ENCODE data around the gene LECT2. TPM values are rescaled to one million over a fixed set of nuclear protein-coding genes. Genes with fewer than 3 reads are reported as not detected.
A peak's percentile ranks its signal among the peaks of the same experiment; 100 is the strongest.

The LECT2 gene
- total and polyA plus RNA-seq, 5 donors, result not detected

DNA sequence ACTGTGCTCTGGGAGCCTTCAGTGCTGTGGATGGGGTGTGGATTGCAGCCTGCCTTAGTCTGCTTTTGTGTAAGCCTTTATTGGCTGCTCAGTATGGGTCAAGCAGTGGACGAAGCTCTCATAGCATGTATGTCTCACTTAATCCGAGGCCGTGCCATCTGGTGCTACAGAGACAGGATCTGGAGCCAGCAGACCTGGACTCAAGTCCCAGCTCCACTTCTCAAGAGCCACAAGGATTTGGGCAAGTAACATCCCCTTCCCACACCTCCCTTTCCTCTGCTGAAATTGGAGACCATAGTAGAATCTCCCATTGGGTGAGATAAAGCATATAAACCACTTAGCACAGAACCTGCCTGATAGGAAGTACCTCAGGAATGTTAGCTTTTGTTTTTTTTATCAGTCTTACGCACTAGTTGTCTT lies 23.4 kb upstream of the LECT2 start:
- 73% methylated on average over 4 of the region's 4 CpGs for WGBS
- H3K4me1 ChIP-seq (ENCODE audit: control insufficient read depth, insufficient read depth, low read length), result no peaks in the 10 kb centered on the region
- H3K27ac ChIP-seq (ENCODE audit: low read length), result no peak overlapping the region
- H3K4me3 ChIP-seq (ENCODE audit: low read length), result no peak overlapping the region
- intact Hi-C loops (cut with DNase I), result no loop called here
- no peaks in the 10 kb centered on the region for H3K27me3 ChIP-seq (ENCODE audit: control insufficient read depth, insufficient read depth)
- ATAC-seq (no peak), DNase-seq (no peak)
- no peaks in the 10 kb centered on the region for H3K9me3 ChIP-seq (ENCODE audit: control insufficient read depth, low read length)

DNA sequence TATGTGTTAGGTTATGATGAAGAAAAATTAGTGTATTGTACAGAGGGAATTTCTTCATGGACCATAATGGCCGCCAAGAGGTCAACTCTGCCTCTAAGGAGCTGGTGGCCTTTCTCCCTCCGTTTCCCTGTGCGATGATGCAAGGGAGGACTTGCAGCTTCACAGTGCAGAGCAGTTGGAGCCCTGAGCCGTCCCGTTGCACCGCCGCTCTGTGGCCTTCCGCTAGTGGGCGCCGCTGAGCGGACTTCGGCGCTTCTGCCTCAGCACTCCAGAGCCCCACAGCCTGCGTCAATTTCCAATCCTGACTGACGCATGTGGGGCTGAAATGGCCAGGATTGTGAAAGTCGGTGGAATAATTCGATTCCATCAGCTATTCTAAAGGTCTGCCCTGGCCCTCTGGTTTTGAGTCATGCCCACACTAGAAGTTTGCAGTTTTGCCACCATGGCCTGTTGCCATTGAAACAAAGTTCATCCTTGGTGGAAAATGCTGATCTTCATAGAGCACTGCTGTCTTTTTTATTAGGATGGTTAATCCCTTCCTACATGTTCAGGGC lies 22.7 kb upstream of the LECT2 start:
- intact Hi-C loops (cut with DNase I), result no loop called here
- H3K4me3 ChIP-seq (ENCODE audit: low read length), result no peak overlapping the region
- H3K4me1 ChIP-seq (ENCODE audit: control insufficient read depth, insufficient read depth, low read length), result no peaks in the 10 kb centered on the region
- 52% methylated on average over 17 of the region's 17 CpGs for WGBS
- no peaks in the 10 kb centered on the region for H3K9me3 ChIP-seq (ENCODE audit: control insufficient read depth, low read length)
- no peak overlapping the region for H3K27ac ChIP-seq (ENCODE audit: low read length)
- no peaks in the 10 kb centered on the region for H3K27me3 ChIP-seq (ENCODE audit: control insufficient read depth, insufficient read depth)
- DNase-seq (peak; percentile 69 to 90 (median 85)), ATAC-seq (peak; percentile 89 to 96)

DNA sequence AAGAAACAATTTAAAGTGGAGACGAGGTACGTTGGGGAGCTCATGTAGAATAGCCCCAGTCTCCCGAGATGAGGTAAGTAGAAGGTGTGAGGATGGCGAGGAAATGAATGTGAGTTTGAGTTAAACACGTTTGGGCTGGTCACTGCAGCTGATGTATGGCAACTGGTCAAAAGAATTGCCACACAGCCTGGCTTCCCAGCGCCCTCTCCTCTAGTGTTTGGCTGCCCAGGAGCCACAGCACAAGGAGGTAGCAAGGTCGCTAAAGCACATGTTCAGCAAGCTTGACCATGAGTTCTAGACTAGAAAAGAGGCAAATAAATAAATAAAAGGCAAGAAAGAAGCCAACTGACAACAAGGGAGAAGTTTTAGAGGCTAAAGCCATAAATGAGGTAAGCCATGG lies 21.4 kb upstream of the LECT2 start:
- ATAC-seq, result no peak
- Histone ChIP-seq H3K27me3 (ENCODE audit: control insufficient read depth, insufficient read depth) (no peaks in the 10 kb centered on the region), H3K4me3 (ENCODE audit: low read length) (no peak overlapping the region), H3K4me1 (ENCODE audit: control insufficient read depth, insufficient read depth, low read length) (no peaks in the 10 kb centered on the region), H3K27ac (ENCODE audit: low read length) (no peak overlapping the region), H3K9me3 (ENCODE audit: control insufficient read depth, low read length) (no peaks in the 10 kb centered on the region)
- DNase-seq, result no peak
- intact Hi-C loops (cut with DNase I), result no loop called here
- 95% methylated on average over 7 of the region's 7 CpGs for WGBS

DNA sequence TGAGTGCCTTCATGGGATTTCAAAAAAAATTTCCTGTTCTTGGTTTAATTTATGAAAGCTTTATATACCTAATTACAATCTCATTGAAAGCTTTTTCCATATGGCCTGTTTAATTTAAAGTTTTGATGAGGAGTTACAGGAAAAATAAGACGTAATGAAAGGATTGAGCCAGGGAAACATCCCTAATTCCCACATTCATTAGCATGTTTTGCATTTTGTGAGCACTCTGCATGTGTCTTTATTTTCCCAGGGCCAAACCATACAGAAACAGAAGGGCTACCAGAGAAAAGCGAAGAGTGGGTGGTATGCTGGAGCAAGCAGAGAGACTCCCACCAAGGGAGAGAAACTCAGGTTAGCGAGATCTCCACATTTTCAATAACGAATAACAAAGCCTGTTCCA lies 20.3 kb upstream of the LECT2 start:
- Histone ChIP-seq H3K27ac (ENCODE audit: low read length) (no peak overlapping the region), H3K9me3 (ENCODE audit: control insufficient read depth, low read length) (no peaks in the 10 kb centered on the region), H3K4me3 (ENCODE audit: low read length) (no peak overlapping the region), H3K27me3 (ENCODE audit: control insufficient read depth, insufficient read depth) (no peaks in the 10 kb centered on the region), H3K4me1 (ENCODE audit: control insufficient read depth, insufficient read depth, low read length) (no peaks in the 10 kb centered on the region)
- DNase-seq (no peak), ATAC-seq (no peak)
- intact Hi-C loops (cut with DNase I), result no loop called here
- 95% methylated on average over 4 of the region's 4 CpGs for WGBS

DNA sequence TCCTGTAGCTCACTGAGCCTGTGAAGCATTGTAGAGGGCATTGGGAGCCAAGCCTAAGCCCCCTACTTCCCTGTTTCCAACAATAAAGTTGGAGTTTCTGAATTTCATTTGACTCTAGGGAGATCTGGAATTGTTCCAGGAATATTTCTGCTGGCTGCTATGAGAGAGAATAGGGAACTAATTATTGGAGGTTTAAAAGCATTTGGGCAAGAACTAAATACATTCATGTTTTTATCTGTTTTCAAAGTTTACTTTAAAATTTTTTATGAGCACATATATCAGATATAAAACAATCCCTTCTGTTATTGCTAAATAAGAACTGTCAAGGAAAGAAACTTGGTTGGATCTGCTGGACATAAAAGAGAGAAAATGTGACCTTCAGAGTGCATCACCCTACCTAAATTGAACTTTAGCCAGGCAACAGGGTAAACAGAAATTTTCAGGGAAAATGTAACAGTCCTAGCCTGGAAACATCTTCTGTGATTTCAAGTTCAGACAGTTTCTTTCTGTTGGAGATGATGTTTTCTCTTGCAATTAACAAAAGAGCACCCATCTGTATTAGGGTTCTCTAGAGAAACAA lies 19.3 kb upstream of the LECT2 start:
- intact Hi-C loops (cut with DNase I), result no loop called here
- Histone ChIP-seq H3K9me3 (ENCODE audit: control insufficient read depth, low read length) (no peaks in the 10 kb centered on the region), H3K4me1 (ENCODE audit: control insufficient read depth, insufficient read depth, low read length) (no peaks in the 10 kb centered on the region), H3K27me3 (ENCODE audit: control insufficient read depth, insufficient read depth) (no peaks in the 10 kb centered on the region), H3K27ac (ENCODE audit: low read length) (no peak overlapping the region), H3K4me3 (ENCODE audit: low read length) (no peak overlapping the region)
- ATAC-seq (no peak), DNase-seq (peak in 1 of 3 donors; percentile 32)

DNA sequence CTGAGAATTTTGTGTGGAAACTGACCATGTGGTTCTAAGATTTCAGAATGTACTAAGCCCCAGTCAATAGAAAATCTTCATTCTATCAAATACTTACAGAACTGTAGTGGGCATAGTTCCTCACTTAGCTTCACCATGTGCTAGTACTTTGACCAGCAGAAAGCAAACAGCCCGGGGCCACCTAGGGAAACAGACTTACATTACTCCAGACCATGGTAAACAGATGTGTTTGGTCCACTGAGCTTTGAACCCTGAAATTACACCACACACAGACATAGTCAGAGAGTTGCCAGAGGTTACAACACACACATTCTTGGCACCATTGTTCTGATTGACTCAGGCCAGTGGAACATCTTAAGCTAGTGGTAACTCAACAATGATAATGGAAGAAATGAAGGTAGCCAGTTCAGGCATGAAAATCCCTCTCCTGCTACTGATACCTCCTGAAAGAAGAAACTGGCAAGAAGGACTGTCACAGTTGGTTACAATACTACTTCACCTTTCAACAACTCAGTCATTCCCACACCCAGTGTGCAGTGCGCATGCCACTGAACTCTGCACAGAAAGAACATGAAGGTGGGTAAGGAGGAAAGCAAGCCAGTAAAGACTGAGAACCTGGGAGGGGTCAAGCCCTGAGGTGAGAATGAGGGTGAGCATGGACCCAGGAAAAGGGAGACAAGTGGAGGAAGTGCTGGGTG lies 18.7 kb upstream of the LECT2 start:
- intact Hi-C loops (cut with DNase I), result no loop called here
- Histone ChIP-seq H3K27ac (ENCODE audit: low read length) (no peak overlapping the region), H3K4me3 (ENCODE audit: low read length) (no peak overlapping the region), H3K27me3 (ENCODE audit: control insufficient read depth, insufficient read depth) (no peaks in the 10 kb centered on the region), H3K9me3 (ENCODE audit: control insufficient read depth, low read length) (no peaks in the 10 kb centered on the region), H3K4me1 (ENCODE audit: control insufficient read depth, insufficient read depth, low read length) (no peaks in the 10 kb centered on the region)
- ATAC-seq (peak; percentile 48 to 55), DNase-seq (peak in 1 of 3 donors; percentile 22)
- WGBS, result 85% methylated on average over 2 of the region's 2 CpGs

DNA sequence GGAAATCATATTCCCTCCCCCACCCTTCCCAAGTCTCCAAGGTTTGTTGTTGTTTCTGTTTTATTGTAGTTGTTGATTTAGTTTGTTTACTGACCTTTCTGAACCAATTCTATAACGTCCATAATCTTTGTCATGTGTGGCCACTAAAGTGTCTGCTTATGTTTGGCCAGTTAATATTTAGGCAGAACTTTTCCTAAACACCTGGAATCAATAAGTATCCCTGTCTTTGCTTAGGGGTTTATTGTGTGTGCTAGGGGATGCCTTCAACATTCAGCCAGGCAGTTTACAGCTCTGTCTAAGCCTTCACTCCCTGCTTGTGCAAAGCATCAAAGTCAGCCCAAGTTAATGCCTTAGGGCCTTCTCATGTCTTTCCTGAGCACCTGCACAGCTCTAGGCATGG lies 16.9 kb upstream of the LECT2 start:
- Histone ChIP-seq H3K27ac (ENCODE audit: low read length) (no peak overlapping the region), H3K27me3 (ENCODE audit: control insufficient read depth, insufficient read depth) (no peaks in the 10 kb centered on the region), H3K9me3 (ENCODE audit: control insufficient read depth, low read length) (no peaks in the 10 kb centered on the region), H3K4me1 (ENCODE audit: control insufficient read depth, insufficient read depth, low read length) (no peaks in the 10 kb centered on the region), H3K4me3 (ENCODE audit: low read length) (no peak overlapping the region)
- DNase-seq (no peak), ATAC-seq (no peak)
- WGBS, result 37% methylated on average over 1 of the region's 1 CpG
- intact Hi-C loops (cut with DNase I), result no loop called here

DNA sequence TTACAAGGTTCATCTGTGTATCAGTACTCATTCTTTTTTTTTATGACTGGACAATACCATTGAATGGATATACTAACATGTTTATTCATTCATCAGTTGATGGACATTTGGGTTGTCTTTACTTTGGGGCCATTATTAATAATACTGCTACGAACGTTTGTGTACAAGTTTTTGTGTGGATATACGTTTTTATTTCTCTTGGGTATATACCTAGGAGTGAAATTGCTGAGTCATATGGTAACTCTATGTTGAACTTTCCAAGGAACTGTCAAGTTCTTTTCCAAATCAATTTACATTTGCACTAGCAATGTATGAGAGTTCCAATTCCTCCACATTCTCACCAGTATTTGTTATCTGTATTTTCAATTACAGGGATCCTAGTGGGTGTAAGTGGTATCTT lies 12.0 kb upstream of the LECT2 start:
- ATAC-seq, result no peak
- 79% methylated on average over 3 of the region's 3 CpGs for WGBS
- H3K27ac ChIP-seq (ENCODE audit: low read length), result no peak overlapping the region

DNA sequence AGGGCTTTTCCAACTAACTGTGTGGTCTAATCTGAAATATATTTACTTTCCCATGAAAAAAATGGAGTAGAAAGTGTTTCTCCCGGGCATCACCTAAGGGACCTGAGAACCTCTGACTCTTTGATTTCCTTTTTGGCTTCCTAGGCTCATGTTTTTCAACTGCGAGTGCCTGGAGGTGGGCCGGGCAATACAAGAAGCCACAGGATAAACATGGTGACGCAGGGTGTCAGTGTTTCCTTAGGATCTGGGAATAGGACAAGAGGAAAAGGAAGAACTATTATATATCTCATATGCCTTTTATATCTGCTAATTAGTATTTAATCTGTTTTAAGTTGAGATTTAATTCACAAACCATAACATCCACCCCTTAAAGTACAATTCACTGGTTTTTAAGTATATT lies 11.4 kb upstream of the LECT2 start:
- H3K27me3 ChIP-seq (ENCODE audit: control insufficient read depth, insufficient read depth), result no peaks in the 10 kb centered on the region
- H3K27ac ChIP-seq (ENCODE audit: low read length), result no peak overlapping the region
- no peak for ATAC-seq
- peaks cover 1% of the 10 kb centered on the region for H3K4me1 ChIP-seq (ENCODE audit: control insufficient read depth, insufficient read depth, low read length)
- H3K9me3 ChIP-seq (ENCODE audit: control insufficient read depth, low read length), result no peaks in the 10 kb centered on the region
- no peak overlapping the region for H3K4me3 ChIP-seq (ENCODE audit: low read length)
- DNase-seq, result no peak
- intact Hi-C loops (cut with DNase I), result no loop called here
- 60% methylated on average over 4 of the region's 4 CpGs for WGBS

More for the DNA sequence above, 12.0 kb upstream of the LECT2 start:
- Histone ChIP-seq H3K4me1 (ENCODE audit: control insufficient read depth, insufficient read depth, low read length) (peaks cover 1% of the 10 kb centered on the region), H3K9me3 (ENCODE audit: control insufficient read depth, low read length) (no peaks in the 10 kb centered on the region), H3K4me3 (ENCODE audit: low read length) (no peak overlapping the region), H3K27me3 (ENCODE audit: control insufficient read depth, insufficient read depth) (no peaks in the 10 kb centered on the region)
- intact Hi-C loops (cut with DNase I), result no loop called here
- DNase-seq, result no peak

DNA sequence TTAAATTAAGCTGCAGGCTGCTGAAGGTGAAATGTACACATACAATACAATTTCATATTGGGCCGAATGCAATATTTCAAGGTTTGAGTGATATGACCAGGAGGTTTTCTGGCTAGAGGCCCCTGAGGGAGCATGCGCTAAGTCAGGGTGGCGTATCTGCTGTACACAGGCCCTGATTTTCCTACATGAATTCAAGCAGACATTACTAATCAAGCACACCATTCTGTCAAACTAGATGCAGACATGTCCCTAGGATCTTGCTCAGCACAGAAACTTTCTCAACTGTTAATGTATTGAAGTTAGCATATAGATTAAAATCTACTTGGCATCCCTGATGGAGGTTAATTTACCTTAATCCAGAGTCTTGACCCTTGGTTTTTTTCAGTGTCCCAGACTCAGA lies 10.7 kb upstream of the LECT2 start:
- no peak for ATAC-seq
- no peaks in the 10 kb centered on the region for H3K27me3 ChIP-seq (ENCODE audit: control insufficient read depth, insufficient read depth)
- H3K4me3 ChIP-seq (ENCODE audit: low read length), result no peak overlapping the region
- peaks cover 1% of the 10 kb centered on the region for H3K4me1 ChIP-seq (ENCODE audit: control insufficient read depth, insufficient read depth, low read length)
- no peak overlapping the region for H3K27ac ChIP-seq (ENCODE audit: low read length)
- DNase-seq, result no peak
- WGBS, result 91% methylated on average over 3 of the region's 3 CpGs
- no peaks in the 10 kb centered on the region for H3K9me3 ChIP-seq (ENCODE audit: control insufficient read depth, low read length)
- intact Hi-C loops (cut with DNase I), result no loop called here

DNA sequence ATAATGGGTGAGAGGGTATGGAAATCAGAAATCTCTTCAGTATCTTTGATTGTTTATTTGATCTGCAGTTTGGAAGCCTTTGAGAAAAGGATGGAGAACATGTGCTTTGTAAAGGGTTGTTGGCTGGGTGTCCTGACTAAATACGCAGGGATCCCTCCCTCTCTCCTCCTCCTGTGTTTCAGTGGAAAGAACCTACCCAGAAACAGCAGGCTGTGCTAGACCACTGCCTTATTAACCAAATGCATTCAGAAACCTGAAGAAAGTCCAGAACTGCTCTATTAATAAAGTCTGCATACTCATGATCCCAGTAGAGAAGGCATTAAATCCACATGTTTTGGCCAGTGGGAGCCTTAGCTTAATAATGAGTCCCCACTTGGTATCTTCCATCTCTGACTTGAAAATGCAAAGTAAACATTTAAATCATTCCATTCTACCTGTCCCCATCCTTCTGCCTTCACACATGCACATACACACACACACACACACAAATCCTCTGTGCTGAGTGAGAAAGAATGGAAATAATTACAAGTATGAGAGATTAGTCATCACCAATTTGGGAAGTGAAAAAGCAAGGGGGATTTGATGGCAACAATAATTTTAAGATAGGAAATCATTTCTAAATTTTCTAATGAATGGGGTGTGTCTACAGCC lies 10.0 kb upstream of the LECT2 start:
- intact Hi-C loops (cut with DNase I), result no loop called here
- H3K9me3 ChIP-seq (ENCODE audit: control insufficient read depth, low read length), result no peaks in the 10 kb centered on the region
- H3K4me1 ChIP-seq (ENCODE audit: control insufficient read depth, insufficient read depth, low read length), result peaks cover 1% of the 10 kb centered on the region
- no peak overlapping the region for H3K27ac ChIP-seq (ENCODE audit: low read length)
- no peak overlapping the region for H3K4me3 ChIP-seq (ENCODE audit: low read length)
- no peaks in the 10 kb centered on the region for H3K27me3 ChIP-seq (ENCODE audit: control insufficient read depth, insufficient read depth)
- ATAC-seq (no peak), DNase-seq (no peak)
- 60% methylated on average over 1 of the region's 1 CpG for WGBS
